HL-60 (cell line): ENCODE data around the gene KIF1B.

Experiments used
- GABPA ChIP-seq: IDR thresholded peaks from 2 replicates; pipeline ENCODE4 v1.6.1; 2012; ENCODE audit warnings: low read depth
- TF ChIP-seq, protein P1 (sequence below): IDR thresholded peaks from one replicate; pipeline ENCODE4 v1.5.1; 2011; ENCODE audit warnings: low read length, control low read depth, inconsistent platforms; ENCODE audit not compliant: insufficient read depth

DNA sequence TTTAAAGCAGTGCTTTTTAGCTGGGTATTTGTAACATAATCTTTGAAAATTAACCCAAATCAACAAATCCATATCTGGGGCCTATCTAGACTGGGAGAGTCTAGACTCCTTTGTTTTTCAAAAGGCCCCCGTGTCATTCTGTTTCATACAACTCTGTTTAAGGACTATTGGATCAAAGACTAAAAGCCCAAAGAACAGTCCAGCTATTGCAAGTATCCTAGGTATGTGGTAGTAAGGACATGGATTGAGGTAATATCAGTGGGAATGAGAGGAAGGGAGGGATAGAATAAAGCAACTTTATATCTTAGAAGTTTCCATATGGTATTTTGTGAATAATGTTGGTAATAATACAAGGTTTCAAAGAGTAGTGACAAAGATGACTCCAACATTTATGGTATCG is 18.2 kb downstream of the KIF1B start:
- TF ChIP-seq, protein P1, sequence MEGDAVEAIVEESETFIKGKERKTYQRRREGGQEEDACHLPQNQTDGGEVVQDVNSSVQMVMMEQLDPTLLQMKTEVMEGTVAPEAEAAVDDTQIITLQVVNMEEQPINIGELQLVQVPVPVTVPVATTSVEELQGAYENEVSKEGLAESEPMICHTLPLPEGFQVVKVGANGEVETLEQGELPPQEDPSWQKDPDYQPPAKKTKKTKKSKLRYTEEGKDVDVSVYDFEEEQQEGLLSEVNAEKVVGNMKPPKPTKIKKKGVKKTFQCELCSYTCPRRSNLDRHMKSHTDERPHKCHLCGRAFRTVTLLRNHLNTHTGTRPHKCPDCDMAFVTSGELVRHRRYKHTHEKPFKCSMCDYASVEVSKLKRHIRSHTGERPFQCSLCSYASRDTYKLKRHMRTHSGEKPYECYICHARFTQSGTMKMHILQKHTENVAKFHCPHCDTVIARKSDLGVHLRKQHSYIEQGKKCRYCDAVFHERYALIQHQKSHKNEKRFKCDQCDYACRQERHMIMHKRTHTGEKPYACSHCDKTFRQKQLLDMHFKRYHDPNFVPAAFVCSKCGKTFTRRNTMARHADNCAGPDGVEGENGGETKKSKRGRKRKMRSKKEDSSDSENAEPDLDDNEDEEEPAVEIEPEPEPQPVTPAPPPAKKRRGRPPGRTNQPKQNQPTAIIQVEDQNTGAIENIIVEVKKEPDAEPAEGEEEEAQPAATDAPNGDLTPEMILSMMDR, result no peak
- TF ChIP-seq GABPA, result no peak
